Fibroblast of lung (primary cell): ENCODE measurements around the gene DDAH1. TPM values are rescaled to one million over a fixed set of nuclear protein-coding genes. Genes with fewer than 3 reads are reported as not detected.

Experiments used
- DNase-seq, 2 donors: peaks; one replicate each; pipeline versions ENCODE4 v3.0.0 to v3.0.0-alpha.2; 2010; ENCODE audit warnings: low read depth in 2 of 2
- H2AFZ ChIP-seq: 2 replicates; pipeline ENCODE4 v1.5.1; 2012; ENCODE audit warnings: low read length, control low read depth, inconsistent platforms
- H3K27ac ChIP-seq: 2 replicates; pipeline ENCODE4 v1.5.1; 2011; ENCODE audit warnings: low read length, control low read depth; ENCODE audit not compliant: insufficient read depth
- H3K27me3 ChIP-seq: 2 replicates; pipeline ENCODE4 v1.5.1; 2011; ENCODE audit warnings: mild to moderate bottlenecking, low read length; ENCODE audit not compliant: control insufficient read depth, insufficient read depth
- H3K36me3 ChIP-seq: 2 replicates; pipeline ENCODE4 v1.5.1; 2011; ENCODE audit warnings: low read length; ENCODE audit not compliant: control insufficient read depth, insufficient read depth
- H3K4me1 ChIP-seq: 2 replicates; pipeline ENCODE4 v1.5.1; 2011; ENCODE audit warnings: low read length; ENCODE audit not compliant: control insufficient read depth, insufficient read depth; ENCODE audit errors: extremely low read depth
- H3K4me2 ChIP-seq: 2 replicates; pipeline ENCODE4 v1.5.1; 2011; ENCODE audit warnings: low read length, control low read depth; ENCODE audit not compliant: insufficient read depth; ENCODE audit errors: extremely low read depth
- H3K4me3 ChIP-seq, 4 experiments: fragments of 200-600 bp in 1 of 4; sonication (generic) in 1 of 4; replicated peaks in 1 of 4; 2 replicates each; pipeline ENCODE4 v1.5.1; 2011 to 2016; ENCODE audit warnings: low read length in 4 of 4, low read depth in 3 of 4, mild to moderate bottlenecking in 3 of 4, control low read depth in 2 of 4, inconsistent platforms in 1 of 4, mixed read lengths in 1 of 4; ENCODE audit not compliant: insufficient read depth in 1 of 4; ENCODE audit errors: control extremely low read depth in 1 of 4
- H3K79me2 ChIP-seq: 2 replicates; pipeline ENCODE4 v1.5.1; 2012; ENCODE audit warnings: mild to moderate bottlenecking, low read length, inconsistent platforms; ENCODE audit not compliant: control insufficient read depth, insufficient read depth
- H3K9ac ChIP-seq: 2 replicates; pipeline ENCODE4 v1.5.1; 2011; ENCODE audit warnings: mild to moderate bottlenecking, low read length, control low read depth; ENCODE audit not compliant: insufficient read depth
- H3K9me3 ChIP-seq: 2 replicates; pipeline ENCODE4 v1.5.1; 2012; ENCODE audit warnings: low read depth, low read length; ENCODE audit not compliant: control insufficient read depth, insufficient read depth
- H4K20me1 ChIP-seq: 2 replicates; pipeline ENCODE4 v1.5.1; 2011; ENCODE audit warnings: low read length; ENCODE audit not compliant: control insufficient read depth, insufficient read depth; ENCODE audit errors: extremely low read depth
- EZH2 ChIP-seq: IDR thresholded peaks from 2 replicates; pipeline ENCODE4 v1.5.1; 2012; ENCODE audit warnings: low read length, control low read depth, mild to moderate bottlenecking; ENCODE audit errors: missing control alignments
- polyA plus RNA-seq, 2 donors: library from polyadenylated mRNA; depleted of rRNA in 1 of 2; stranded (reverse) in 1 of 2; unstranded in 1 of 2; fragments of >200 nt; gene quantifications; 2 replicates each; pipeline ENCODE4 v1.2.1, GENCODE V29; 2011 to 2012; ENCODE audit warnings: missing spikeins in 1 of 2
- total RNA-seq: library from RNA; depleted of rRNA; stranded (reverse); fragments of >200 nt; gene quantifications from 2 replicates; pipeline ENCODE4 v1.2.1, GENCODE V29; 2014
- TF ChIP-seq, protein P1 (sequence below), 2 donors: IDR thresholded peaks in 1 of 2; conservative IDR thresholded peaks in 1 of 2; 1 replicate in 1 of 2; 2 replicates in 1 of 2; pipeline ENCODE4 v1.5.1; 2011 to 2012; ENCODE audit warnings: low read length in 2 of 2, control low read depth in 1 of 2, inconsistent platforms in 1 of 2, low read depth in 1 of 2, mild to moderate bottlenecking in 1 of 2

DDAH1 gene
- total and polyA plus RNA-seq, 2 donors (not counting 1 experiment from before 2014, with no cell fraction given), result 50.0 to 218 TPM

DNA sequence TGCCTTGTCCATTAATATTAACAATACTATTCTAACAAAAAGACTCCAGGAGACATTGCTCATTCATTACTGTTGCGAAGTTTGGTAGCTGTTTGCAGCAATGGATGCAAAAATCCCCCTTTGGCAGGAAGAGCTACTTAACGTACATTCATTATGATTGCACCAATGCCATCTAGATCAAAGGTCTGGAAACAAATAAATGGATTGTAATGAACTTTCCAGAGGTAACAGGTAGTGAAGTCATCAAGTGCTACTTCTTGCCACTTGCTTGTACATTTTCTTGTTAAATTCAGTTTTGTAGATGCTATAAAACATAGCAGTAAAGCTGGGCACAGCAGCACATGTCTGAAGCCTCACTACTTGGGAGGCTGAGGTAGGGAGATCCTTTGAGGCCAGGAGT lies 93.9 kb downstream of the DDAH1 start:
- DNase-seq, result no peak
- no peak overlapping the region for H3K9ac ChIP-seq
- H2AFZ ChIP-seq, result no peak overlapping the region
- H3K4me3 ChIP-seq, result no peak overlapping the region
- no peaks in the 10 kb centered on the region for H3K27me3 ChIP-seq
- no peak overlapping the region for H3K4me2 ChIP-seq
- H3K9me3 ChIP-seq, result no peaks in the 10 kb centered on the region
- peaks cover 26% of the 10 kb centered on the region for H3K79me2 ChIP-seq
- no peaks in the 10 kb centered on the region for H3K36me3 ChIP-seq
- H3K27ac ChIP-seq, result no peak overlapping the region
- no peaks in the 10 kb centered on the region for H4K20me1 ChIP-seq
- TF ChIP-seq, protein P1, sequence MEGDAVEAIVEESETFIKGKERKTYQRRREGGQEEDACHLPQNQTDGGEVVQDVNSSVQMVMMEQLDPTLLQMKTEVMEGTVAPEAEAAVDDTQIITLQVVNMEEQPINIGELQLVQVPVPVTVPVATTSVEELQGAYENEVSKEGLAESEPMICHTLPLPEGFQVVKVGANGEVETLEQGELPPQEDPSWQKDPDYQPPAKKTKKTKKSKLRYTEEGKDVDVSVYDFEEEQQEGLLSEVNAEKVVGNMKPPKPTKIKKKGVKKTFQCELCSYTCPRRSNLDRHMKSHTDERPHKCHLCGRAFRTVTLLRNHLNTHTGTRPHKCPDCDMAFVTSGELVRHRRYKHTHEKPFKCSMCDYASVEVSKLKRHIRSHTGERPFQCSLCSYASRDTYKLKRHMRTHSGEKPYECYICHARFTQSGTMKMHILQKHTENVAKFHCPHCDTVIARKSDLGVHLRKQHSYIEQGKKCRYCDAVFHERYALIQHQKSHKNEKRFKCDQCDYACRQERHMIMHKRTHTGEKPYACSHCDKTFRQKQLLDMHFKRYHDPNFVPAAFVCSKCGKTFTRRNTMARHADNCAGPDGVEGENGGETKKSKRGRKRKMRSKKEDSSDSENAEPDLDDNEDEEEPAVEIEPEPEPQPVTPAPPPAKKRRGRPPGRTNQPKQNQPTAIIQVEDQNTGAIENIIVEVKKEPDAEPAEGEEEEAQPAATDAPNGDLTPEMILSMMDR (conservative IDR thresholded peaks at IDR 0.05 in 1 of 2, IDR thresholded peaks at IDR 0.05 in 1 of 2; ENCODE audit: low read depth in 1 of 2, low read length in 2 of 2), result no peak
- no peak for TF ChIP-seq EZH2
- H3K4me1 ChIP-seq, result peaks cover 22% of the 10 kb centered on the region

DNA sequence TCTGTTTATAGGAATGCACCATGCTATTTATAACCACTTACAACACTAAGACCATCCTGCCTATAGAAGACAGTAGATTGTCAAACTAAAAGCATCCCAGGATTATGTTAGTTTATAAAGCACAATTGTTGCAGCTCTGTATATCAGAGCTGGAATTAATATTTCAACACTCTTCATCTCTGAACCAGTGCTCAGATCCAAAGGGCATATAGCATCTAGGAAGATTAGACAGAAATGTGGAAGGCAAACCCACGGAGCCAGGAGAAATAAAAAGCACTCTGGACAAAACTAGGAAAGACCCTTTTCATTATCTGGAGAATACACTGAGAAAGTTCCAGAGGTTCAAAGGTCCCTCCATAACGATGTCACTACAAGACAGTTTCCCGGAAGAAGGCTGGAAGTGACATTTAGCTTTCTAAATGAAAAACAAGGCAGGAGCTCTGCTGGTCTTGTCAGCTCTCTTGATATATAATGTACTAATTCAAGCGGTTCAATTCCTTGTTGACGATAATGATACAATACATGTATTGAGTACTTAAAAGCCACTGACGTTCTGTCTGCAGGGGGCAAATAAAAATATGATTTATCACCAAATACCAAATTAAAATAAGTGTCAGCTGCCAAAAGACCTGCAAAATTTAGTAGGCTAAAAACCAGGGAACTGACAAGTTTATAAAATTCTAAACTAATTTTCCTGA lies 96.7 kb downstream of the DDAH1 start:
- Histone ChIP-seq H3K4me2 (no peak overlapping the region), H3K36me3 (no peaks in the 10 kb centered on the region), H2AFZ (no peak overlapping the region), H4K20me1 (no peaks in the 10 kb centered on the region), H3K79me2 (peaks cover 34% of the 10 kb centered on the region), H3K4me3 (no peak overlapping the region), H3K4me1 (peaks cover 17% of the 10 kb centered on the region), H3K27me3 (no peaks in the 10 kb centered on the region), H3K27ac (no peak overlapping the region), H3K9me3 (no peaks in the 10 kb centered on the region), H3K9ac (no peak overlapping the region)
- no peak for DNase-seq
- TF ChIP-seq EZH2, result no peak
- TF ChIP-seq, protein P1 (conservative IDR thresholded peaks at IDR 0.05 in 1 of 2, IDR thresholded peaks at IDR 0.05 in 1 of 2; ENCODE audit: low read depth in 1 of 2, low read length in 2 of 2), result no peak

DNA sequence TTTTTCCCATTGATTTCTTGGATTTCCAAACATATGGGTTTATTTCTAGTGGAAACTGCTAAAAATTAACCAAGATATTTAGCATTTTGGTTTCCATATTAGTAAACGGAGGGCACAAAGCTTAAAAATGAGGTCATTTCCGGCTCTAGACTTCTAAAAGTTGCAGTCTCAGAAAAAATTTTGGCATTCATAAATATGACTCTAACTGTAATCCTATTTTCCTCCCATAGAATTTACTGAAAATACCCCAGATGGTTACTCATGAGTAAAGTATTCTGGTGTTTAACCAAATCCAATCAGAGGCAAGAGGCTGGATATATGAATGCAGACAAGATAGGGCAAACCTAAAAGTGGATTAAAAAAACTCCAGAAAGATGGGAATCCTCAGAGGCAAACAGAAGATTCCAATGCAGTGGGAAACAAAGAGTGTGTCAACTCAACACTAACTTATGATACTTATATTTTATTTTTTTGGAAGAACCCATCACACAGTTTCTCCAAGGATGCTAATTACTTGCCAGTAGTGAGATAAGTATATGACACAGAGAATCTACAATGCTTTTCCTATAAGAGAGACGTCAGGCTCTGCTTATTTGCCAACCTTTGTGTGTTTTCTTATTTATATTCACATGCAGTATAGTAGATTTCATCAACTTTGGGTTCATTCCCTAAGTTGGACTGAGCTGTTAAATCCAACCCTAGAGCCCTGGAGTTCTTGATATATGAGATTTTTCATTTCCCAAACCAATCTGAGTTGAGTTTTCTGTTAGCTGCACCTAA lies 98.4 kb downstream of the DDAH1 start:
- no peaks in the 10 kb centered on the region for H3K27me3 ChIP-seq
- no peak overlapping the region for H3K4me2 ChIP-seq
- TF ChIP-seq, protein P1 (conservative IDR thresholded peaks at IDR 0.05 in 1 of 2, IDR thresholded peaks at IDR 0.05 in 1 of 2; ENCODE audit: low read depth in 1 of 2, low read length in 2 of 2), result no peak
- TF ChIP-seq EZH2, result no peak
- H3K9me3 ChIP-seq, result no peaks in the 10 kb centered on the region
- peak; percentile 86 to 90 for DNase-seq
- peaks cover 39% of the 10 kb centered on the region for H3K79me2 ChIP-seq
- H3K4me1 ChIP-seq, result peaks cover 15% of the 10 kb centered on the region
- H2AFZ ChIP-seq, result no peak overlapping the region
- peak overlapping the region; percentile 42 for H3K27ac ChIP-seq
- H4K20me1 ChIP-seq, result no peaks in the 10 kb centered on the region
- no peak overlapping the region for H3K4me3 ChIP-seq
- H3K9ac ChIP-seq, result no peak overlapping the region
- no peaks in the 10 kb centered on the region for H3K36me3 ChIP-seq
